Stimulated activated CD8-positive, alpha-beta memory T cell treated with anti-CD3 and anti-CD28 coated beads, Interleukin-2, amount 100 ng/mL, for 48 hours (primary cell): Measurements from ENCODE around the gene DNAJC17.

Source experiments
- DNase-seq, 2 donors: peaks; one replicate each; pipeline ENCODE4 v3.0.0-alpha.2; 2020; ENCODE audit warnings: low read depth in 2 of 2

The DNAJC17 gene

DNA sequence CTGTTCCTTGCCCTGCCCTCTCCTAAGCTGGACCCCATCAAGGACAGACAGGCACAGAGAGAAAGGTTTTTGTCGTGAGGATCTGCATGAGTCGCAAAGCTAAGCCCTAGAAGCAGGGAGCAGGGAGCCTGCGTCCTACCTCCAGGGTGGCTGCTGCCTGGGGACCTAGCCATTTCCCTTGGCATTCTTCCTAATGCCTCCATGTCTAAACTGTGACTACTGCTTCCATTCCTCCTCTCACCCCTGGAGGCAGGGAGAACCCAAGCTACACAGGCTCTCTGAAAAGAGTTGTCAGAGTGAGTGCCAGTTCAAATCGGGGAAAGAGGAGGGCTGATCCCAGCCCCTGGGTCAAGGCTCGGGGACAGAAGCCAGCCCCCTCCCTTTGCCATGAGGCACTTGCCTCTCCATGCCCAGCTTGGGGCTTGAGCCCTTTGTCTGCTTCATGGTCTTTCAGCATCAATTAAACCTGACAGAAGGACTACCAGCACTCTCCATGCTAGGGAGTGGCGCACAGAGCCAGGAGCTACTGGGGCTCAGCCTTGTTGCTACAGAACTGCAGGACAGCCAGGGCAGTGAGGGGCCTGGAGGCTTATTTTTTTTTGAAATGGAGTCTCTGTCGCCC, 41.0 kb downstream of the DNAJC17 start:
- DNase-seq, result no peak

DNA sequence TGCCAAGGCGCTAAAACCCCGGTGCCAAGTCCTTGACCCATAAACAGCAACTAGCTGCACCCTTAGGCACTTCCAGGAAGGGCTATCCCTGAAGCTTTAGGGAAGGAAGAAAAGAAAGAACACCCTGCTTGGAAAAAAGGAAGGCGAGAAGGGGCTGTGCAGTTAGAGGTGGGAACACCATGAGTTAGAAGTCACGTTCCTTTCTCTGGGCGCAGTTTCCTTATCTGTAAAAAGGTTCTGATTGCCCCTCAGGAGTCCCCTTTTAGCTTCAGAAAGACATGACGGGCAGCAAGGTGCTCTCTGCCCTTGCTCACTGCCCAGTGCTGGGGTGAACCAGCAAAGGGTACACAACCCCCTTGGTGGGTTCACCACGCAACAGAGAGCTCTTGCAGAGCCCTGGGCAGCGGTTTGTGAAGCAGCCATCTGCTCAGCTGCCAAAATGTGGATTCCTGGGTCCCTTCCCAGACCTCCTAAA, 42.6 kb downstream of the DNAJC17 start:
- DNase-seq, result no peak

DNA sequence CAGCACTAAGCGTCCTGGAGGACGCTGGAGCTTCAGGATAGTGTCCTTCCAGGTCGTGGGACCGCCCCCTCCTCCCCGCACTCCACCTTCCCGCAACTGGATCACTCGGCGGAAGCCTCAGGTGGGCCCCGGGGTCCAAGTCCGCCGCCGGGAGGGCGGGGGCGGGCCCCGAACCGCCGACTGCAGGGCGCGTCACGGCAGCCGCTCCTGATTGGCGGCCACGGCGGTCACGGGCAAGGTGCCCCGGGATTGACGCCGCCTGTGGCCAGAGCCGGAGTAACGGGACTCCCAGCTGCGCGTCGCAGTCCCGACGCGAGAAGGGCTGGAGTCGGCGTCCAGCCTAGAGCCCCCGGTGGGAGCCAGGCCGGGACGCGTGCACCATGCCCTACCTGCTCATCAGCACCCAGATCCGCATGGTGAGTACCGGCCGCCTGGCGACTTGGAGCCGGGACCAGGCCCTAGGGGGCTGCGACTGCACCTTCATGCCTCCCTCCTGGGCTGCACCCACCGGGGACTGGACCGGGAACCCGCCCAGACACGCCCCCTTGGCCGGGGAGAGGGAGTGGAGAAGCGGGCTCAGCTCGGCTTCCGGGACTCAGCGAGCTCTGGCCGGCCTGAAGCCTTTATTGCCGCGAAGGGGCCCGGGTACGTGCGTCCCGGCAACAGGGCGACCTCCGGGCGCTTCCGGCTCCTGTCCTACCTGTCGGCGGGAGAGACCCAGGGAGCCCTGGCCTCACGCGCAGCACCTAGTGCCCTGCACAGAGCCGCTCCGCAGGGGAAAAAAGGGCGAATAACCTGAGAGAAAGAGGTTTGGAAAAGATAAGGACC, 43.3 kb downstream of the DNAJC17 start, which contains the start of gene GCHFR:
TSS of gene GCHFR (plus strand) at position 268 of the 828 bp plus-strand sequence. CDS start at position 381, 113 bp downstream.
- peak in 1 of 2 donors; percentile 61 for DNase-seq

DNA sequence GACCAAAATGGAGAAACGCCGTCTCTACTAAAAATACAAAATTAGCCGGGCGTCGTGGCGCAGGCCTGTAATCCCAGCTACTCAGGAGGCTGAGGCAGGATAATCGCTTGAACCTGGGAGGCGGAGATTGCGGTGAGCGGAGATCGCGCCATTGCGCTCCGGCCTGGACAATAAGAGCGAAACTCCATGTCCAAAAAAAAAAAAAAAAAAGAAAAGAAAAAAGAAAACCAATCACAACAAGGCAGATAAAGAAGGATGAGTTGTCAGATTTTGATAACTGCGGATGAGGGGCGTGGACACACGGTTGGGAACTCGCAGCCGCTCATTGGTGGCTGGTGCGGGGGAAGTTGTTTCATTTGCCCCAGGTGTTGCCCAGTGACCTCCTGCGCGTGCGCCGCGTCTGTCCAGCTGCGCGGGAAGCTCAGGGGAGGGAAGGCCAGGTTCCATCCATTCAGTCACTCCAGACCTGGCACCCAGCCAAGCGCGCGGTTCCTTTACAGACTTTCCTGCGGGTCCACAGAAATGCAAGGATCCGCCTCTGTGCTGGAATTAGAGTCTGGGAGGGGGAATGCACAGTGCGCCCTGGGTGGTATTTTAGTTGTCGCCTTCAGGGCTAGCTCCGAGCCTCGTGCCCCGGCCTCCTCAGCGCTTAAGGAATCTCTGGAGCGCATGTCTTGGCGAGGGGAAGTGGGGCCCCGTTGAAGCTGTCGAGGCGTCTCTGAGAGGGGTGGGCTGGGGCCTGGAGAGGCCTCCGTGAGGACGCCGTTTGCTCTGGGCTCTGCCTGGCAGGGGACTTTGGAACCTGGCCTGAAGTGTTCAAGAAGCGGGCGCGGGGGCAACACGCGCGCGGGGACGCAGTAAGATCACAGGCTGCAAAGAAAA, 44.1 kb downstream of the DNAJC17 start:
- no peak for DNase-seq

DNA sequence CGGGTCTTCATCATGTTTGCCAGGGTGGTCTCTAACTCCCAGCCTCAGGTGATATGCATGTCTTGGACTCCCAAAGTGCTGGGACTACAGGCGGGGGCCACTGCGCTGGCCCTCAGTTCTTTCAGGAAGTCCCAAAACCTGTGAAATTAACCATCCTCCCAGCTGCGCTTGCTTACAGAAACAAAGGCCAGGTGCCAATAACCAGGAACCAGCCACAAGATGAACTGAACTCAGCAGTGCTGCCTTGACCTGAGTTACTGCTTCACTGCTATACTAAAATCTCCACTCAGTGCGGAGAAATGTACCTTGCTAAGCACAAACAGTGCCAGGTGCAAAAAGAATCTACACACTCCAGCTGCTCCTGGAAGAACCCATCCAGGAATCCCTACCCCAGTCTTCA, 47.3 kb downstream of the DNAJC17 start:
- no peak for DNase-seq

DNA sequence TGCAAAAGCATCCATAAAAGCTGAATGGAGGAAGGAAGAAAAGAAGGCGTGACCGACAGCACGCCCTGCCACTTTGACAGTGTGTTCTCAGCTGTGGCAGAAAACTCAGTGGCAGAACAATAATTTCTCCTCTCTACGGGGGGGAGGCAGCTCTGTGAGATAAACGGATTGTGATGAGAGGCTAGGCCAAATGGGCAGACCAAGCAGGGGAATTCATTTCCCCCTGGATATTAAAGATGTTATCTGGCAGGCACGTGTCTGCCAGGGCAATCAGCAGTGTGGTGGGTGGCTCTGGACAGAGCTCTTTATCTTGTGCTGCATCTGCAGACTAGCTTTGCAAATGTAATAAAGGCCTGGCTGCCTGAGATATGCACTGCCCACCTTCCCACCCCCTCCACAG, 50.3 kb downstream of the DNAJC17 start:
- DNase-seq, result no peak

DNA sequence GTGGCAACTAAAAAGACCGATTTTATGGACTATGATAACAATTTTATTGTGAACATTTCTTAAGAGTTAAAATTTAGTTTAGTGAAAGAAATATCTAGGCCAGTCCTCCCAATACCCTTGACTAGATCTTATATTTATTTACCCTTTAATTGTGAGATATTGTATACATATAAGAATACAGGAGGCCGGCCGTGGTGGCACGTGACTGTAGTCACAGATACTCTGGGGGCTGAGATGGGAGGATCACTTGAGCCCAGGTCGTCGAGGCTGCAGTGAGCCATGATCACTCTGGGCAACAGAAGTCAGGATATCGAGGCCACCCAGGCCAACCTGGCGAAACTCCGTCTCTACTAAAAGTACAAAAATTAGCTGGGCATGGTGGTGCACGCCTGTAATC, 51.5 kb downstream of the DNAJC17 start:
- no peak for DNase-seq

DNA sequence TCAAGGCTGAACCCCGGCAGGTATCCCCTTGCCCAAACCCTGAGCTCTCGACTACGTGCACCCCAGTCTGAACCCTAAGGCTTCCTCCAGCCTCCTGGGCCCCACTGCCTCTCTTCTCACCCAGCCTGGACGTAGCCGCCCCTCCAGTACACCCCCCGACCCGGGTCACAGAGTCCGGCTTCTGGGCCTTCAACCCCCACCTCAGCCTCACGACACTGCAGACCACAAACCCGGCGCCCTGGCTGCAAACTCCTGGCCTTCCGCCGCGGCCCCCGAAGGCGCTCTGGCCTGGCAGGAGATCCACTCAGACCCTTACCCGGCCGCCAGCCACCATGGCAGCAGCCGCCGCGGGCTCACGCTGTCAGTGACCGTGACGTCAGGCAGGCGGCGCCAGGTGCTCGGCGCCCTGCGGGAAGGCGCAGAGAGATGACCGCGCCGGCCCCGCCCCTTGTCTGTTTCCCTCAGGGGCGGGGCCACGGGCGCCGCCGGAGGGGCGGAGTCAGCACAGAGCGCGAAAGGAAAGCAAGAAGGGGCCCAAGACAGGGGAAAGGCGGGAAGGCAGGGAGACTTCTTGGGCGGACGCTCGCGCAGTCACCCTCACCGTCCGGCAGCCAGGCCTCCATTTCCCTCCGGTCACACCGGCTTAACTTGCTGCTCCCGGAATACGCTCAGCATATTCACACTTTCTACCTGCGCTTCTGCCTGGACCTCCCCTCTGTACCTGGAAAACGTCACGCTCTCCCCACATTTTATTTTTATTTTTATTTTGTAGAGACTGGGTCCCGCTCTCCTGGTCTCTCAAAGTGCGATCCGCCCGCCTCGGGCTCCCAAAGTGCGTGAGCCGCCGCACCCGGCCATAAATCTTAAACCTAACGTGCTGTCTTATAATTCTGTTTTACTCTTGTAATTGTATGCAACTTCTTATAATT, 52.1 kb downstream of the DNAJC17 start, which contains the start of gene RMDN3:
TSS of gene RMDN3 (minus strand) at position 372 of the 929 bp plus-strand sequence. CDS start 471 bp downstream, outside the sequence.
- DNase-seq, result peak; percentile 88 to 92

DNA sequence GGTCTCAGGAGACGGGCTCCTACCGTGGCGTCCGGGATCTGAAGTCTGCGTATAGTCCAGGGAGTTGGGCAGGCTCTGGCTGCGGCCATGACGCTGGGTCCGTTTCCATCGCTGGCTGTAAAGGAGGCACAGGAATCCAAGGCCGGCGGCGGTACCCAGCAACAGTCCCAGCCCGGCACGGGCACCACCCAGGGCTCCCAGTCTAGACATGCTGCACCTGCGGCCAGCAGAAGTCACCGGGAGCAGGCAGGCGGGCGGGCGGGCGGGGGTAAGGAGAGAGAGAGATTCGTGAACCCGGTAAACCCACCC, 52.7 kb downstream of the DNAJC17 start:
- DNase-seq, result no peak

DNA sequence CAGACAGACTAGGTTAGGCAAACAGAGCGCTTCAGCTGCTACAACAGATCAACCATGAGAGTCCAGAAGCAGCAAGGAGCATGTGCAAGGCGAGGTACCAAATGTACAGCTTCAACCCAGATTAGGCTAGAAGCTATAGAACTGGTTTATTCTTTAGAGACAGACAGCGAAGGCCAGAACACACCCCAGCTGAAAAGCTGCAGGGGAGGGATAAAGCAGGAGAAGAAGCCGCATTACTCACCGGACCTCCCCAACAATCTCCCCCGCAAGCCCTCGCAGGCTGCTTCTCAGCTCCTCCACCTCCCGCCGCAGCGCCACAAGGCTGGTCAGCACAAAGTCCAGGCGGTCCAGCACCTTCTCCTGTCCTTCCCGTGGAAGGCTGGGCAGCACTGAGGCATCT, 55.5 kb downstream of the DNAJC17 start:
- no peak for DNase-seq

DNA sequence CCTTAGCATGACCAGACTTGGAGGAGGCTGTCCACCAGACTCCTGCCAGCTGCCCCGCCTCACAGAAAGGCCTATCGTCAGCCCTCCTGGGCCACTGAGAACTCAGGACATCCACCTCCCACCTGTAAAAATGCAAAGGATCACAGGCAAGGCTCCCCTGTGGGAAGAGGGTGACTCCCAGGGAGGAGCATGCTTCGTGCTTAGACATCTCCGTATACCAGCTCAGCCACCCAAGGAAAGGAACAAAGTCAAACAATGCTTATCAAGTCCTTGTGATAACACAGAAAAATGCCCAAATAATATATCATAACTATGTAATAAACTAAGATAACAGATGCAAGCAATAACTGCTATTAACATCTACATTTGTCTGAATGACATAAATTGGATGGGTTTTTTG, 56.4 kb downstream of the DNAJC17 start:
- no peak for DNase-seq

DNA sequence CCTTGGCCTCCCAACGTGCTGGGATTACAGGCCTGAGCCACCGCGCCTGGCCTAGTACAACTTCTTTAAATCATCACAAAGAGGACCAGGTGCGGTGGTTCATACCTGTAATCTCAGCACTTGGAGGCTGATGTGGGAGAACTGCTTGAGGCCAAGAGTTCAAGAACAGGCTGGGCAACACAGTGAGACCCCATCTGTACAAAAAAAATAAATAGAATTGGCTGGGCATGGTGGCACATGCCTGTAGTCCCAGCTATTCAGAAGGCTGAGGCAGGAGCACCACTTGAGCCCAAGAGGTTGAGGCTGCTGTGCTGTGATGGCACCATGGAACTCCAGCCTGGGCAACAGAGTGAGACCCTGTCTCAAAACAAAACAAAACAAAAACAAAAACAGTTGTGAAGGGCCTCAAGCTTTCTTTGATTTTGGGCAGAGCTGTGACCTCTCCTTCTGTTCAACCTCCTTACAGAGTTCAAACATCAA, 58.1 kb downstream of the DNAJC17 start:
- no peak for DNase-seq

DNA sequence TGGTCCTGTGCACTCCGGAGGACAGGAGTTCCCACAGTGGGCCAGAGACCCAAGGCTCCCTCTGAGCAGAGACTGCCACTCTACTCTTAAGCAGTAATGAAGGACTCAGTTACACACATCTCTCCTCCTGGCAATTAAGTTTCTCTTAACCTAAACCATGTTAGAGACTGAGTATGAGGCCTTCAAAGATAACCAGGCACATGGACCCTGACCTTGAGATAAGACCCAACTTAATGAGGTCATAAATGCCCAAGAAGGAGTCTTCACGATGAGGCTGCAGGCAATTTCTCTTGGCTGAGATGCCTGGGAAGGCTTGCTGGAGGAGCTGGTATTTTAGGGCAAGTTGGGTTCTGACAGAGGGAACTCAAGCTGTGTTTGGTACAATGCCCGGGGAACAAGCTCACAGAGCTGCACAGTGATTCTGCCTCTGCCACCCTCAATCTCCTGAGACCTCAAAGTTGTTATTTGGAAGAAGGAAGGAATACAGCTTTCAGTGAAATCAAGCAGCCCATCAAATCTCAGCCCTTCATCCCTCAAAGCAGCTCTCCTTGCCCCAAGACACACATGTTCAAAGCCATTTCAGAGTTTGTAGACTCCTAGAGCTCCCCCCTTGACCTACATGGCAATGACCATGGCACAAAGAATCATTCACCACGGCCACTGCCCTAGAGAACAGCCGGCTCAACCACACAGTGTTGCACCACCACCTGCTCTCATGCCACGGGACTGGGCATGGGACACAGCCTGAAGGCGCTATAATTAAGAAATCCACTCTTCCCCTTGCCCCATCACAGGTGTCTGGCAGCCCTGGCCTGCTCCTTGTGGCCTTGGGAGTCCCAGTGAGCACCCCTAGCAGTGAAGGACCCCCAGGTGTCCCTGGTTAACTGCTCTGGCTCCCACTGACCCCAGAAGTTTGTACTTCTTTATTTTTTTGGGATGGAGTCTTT, 59.3 kb downstream of the DNAJC17 start:
- DNase-seq, result no peak

DNA sequence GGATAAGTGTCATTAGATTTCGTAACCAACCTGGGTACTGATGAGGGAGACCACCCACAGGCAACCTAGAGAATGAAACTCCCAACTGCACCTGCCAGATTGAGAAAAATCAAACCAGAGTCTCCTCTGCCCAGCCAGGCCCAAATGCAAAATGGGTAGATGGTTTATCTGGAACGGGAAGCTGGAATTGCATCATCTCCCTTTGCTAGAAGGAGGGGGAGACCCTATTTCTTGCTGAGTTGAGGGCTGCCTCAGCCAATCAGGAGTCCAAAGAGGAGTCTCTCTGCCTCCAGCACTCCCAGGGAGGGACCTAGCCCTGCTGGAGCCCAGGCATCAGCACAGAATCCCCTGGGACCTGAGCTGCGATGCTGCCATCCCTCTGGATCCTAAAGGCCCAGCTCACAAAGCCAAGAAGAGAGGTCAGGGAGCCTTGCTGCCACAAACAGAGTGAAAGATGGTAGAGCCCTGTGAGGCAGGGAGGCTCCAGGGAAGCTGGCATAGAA, 60.3 kb downstream of the DNAJC17 start:
- DNase-seq, result no peak

DNA sequence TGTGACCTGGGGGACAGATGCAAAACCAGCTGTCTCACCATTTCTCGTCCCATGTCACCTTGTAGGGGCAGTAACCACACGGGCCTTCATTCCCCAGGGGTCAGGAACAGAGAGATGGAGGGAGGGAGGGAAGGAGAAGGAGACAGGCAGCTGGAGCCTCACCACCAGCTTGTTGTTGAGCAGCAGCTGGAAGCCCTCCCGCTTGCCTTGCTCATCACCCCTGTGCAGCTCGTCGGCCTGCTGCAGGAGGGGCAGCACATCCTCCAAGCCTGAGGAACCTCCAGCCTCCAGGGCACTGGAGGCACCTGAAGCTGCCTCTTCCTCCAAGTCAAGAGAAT, 62.5 kb downstream of the DNAJC17 start:
- no peak for DNase-seq

DNA sequence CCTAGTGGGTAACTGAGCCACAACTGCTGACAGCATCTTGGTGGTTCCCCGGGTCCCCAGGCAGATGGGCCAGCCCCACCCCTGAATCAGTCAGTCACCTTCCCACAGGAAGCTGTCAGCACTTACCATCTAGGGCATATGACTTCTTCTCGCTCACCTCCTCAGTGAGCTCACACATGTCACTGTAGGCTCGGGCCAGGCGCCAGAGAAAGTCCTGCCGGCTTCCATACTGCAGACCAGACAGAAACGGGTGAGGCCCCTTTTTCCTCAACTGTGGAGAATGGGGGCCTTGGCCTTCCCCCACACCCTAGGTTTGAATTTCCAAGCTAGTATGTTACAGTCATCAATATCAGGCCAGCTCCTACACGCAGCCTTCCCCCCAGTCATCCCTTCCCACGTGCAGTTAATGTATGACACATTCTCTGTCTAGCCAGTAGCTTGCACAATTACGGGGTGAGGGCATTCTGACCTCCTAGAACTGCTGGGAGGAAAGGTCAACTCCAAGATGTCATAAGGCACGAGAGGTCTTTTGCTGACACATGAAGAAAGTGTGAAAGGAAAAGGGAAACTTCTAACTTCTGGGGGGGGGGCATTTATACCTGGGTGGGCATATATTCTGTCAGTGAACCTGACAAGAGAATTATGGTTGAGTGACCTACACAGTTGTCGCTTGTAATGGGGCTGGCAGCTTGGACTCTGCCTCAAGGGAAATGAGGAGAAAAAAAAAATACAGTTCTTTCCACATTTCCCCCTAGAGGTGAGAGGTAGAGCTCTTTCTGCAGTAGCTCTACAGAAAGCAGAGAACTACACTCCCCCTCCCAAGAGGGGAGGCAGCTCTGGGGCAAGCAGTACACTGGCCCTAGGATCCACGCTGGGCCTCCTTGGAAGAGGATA, 63.1 kb downstream of the DNAJC17 start:
- DNase-seq, result peak; percentile 44 to 59

DNA sequence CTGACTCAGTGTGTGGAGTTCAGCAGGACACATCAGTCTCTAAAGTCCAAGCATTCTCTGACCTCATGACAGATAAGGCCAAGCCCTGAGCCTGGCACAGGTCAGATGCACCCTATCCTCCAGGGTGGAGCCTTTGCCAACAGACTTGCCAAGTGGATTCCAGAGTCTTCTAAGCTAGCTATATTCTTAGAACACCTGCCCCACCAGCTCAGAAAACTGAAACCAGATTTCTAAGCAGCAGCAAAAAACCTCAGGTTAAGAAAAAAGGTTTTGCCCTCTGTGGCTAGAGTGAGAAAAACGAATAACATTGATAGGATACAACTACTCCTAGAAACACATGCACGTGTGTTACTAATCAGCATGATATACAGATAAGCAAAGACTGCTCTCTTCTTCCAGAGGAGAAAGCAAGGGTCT, 63.8 kb downstream of the DNAJC17 start:
- no peak for DNase-seq

DNA sequence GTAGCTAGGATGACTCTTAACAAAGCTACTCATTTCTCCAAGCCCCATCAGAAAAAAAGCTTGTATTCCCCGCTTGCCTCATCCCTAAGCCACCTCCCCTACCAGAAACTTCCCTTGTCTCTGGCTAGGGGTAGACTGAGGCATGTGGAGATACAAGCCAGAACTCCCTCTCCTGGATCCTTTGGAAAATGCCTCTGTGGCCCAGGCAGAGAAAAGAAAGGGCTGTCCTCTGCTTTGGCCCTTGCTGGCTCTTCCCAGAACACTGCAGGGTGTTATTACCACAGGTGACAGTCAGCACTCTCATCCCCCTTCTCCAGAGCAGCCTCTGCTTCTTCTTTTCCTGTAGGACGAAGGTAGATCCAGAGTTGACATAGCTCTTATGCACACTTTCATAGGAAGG, 67.4 kb downstream of the DNAJC17 start:
- DNase-seq, result no peak

DNA sequence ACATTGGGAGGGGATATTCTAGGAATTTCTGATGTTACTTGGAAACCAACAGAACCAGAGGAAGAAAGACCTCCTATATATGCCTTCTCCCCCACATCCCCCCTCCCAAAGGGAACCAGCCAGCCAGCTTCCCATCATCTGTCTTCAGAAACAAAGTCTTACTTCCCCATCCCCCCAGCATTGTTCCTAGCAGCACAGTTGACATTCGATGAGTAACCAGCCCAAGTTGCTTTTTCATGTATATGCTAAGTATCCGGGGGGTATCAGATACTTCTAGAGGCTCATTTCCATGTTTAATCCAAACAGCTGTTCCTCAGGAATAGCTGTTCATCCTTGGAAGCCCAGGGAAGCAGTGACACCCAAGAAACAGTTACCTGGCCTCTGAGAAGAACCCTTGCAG, 68.2 kb downstream of the DNAJC17 start:
- no peak for DNase-seq
